Measurements from ENCODE around the gene FN3K. TPM values are rescaled to one million over a fixed set of nuclear protein-coding genes. Genes with fewer than 3 reads are reported as not detected.

FN3K gene
- polyA plus RNA-seq, 2 of the 4 experiments (the other 2 are of a cell fraction): 1.3 to 13.2 TPM

- ATAC-seq: peak; percentile 53 to 67
- no peak overlapping the region for H3K27ac ChIP-seq
- FAIRE-seq: no peak
Observed at GRCh38 chr17:82780971-82781893, 45.8 kb downstream of the FN3K start.

GRCh38 chr17:82781894-82782274 lies 46.5 kb downstream of the FN3K start:
- Histone ChIP-seq H3K9me3 (no peaks in the 10 kb centered on the region), H3K4me1 (no peaks in the 10 kb centered on the region), H3K4me2 (no peak overlapping the region), H3K4me3 (no peak overlapping the region), H3K27ac (no peak overlapping the region)
- WGBS (ENCODE audit: missing lambda C conversion rate): 24% methylated on average over 8 of the region's 8 CpGs
- FAIRE-seq: peak; percentile 80
- CTCF ChIA-PET: interaction anchor here (0.6 to 20.7 kb wide), 52 partner anchors 10 to 431 kb away, joined by 3 to 450 read pairs (median 4); partner anchors contain the start of gene FN3KRP
- peak; percentile 72 to 99 for DNase-seq (ENCODE audit: low read depth in 1 of 2, low spot score in 1 of 2)
- ATAC-seq: peak; percentile 97 to 98
- POLR2A ChIA-PET: interaction anchor here (0.5 kb wide), 1 partner anchor 43 kb away, joined by 3 read pairs; no protein-coding TSS in a partner anchor
- TF ChIP-seq CBX2 (IDR thresholded peaks at IDR 0.05; ENCODE audit: borderline replicate concordance, low read depth) (no peak), POLR2A (IDR thresholded peaks at IDR 0.05; ENCODE audit: low read length) (no peak), RNF2 (IDR thresholded peaks at IDR 0.05; ENCODE audit: borderline replicate concordance, low read depth) (no peak), HEYL (CRISPR knock-in tag; IDR thresholded peaks at IDR 0.05) (no peak), HOXA7 (CRISPR knock-in tag; IDR thresholded peaks at IDR 0.05) (no peak), CBX8 (IDR thresholded peaks at IDR 0.05) (no peak), ZFP36 (IDR thresholded peaks at IDR 0.05; ENCODE audit: borderline replicate concordance, partially characterized antibody) (no peak), ZNF302 (CRISPR knock-in tag; IDR thresholded peaks at IDR 0.05) (no peak), FOXS1 (CRISPR knock-in tag; IDR thresholded peaks at IDR 0.05) (no peak), BCL3 (IDR thresholded peaks at IDR 0.05) (no peak), POLR2AphosphoS2 (conservative IDR thresholded peaks at IDR 0.05; ENCODE audit: low read length) (no peak), TFCP2L1 (CRISPR knock-in tag; IDR thresholded peaks at IDR 0.05) (no peak), NPAS2 (CRISPR knock-in tag; IDR thresholded peaks at IDR 0.05; ENCODE audit: borderline replicate concordance) (no peak), MAZ (IDR thresholded peaks at IDR 0.05; ENCODE audit: borderline replicate concordance, low read depth, low read length) (no peak), GATA3 (IDR thresholded peaks at IDR 0.05; ENCODE audit: borderline replicate concordance) (no peak), SMC3 (IDR thresholded peaks at IDR 0.05) (peak; percentile 94)

More at GRCh38 chr17:82780971-82781893, 45.8 kb downstream of the FN3K start:
- ChIA-PET POLR2A (interaction anchor here (0.5 kb wide), 1 partner anchor 42 kb away, joined by 3 read pairs; no protein-coding TSS in a partner anchor), CTCF (interaction anchor here (0.6 to 20.7 kb wide), 49 partner anchors 10 to 430 kb away, joined by 3 to 450 read pairs (median 4); partner anchors contain the start of gene FN3KRP)
- H3K4me3 ChIP-seq: no peak overlapping the region
- no peaks in the 10 kb centered on the region for H3K4me1 ChIP-seq
- TF ChIP-seq MAZ (IDR thresholded peaks at IDR 0.05; ENCODE audit: borderline replicate concordance, low read depth, low read length): no peak
- no peak for TF ChIP-seq HEYL (CRISPR knock-in tag; IDR thresholded peaks at IDR 0.05)
- TF ChIP-seq JUN (IDR thresholded peaks at IDR 0.05): no peak
- no peak for TF ChIP-seq E2F6 (IDR thresholded peaks at IDR 0.05; ENCODE audit: borderline replicate concordance, low read depth)
- TF ChIP-seq CBX8 (IDR thresholded peaks at IDR 0.05): no peak
- TF ChIP-seq TFCP2L1 (CRISPR knock-in tag; IDR thresholded peaks at IDR 0.05): no peak
- TF ChIP-seq CTCF (IDR thresholded peaks at IDR 0.05): no peak
- TF ChIP-seq NR3C1 (IDR thresholded peaks at IDR 0.05): no peak
- TF ChIP-seq FOXS1 (CRISPR knock-in tag; IDR thresholded peaks at IDR 0.05): no peak
- no peak for TF ChIP-seq HDAC2 (IDR thresholded peaks at IDR 0.05)
- TF ChIP-seq HOXB13 (CRISPR knock-in tag; IDR thresholded peaks at IDR 0.05; ENCODE audit: low read depth): no peak
- no peak for TF ChIP-seq ZNF302 (CRISPR knock-in tag; IDR thresholded peaks at IDR 0.05)
- TF ChIP-seq HMGXB4 (CRISPR knock-in tag; IDR thresholded peaks at IDR 0.05; ENCODE audit: borderline replicate concordance): no peak
- TF ChIP-seq NFE2L2 (conservative IDR thresholded peaks at IDR 0.05; ENCODE audit: low read length): no peak
- TF ChIP-seq RCOR1 (IDR thresholded peaks at IDR 0.05; ENCODE audit: low read depth, low read length): no peak
- no peak for TF ChIP-seq MAX (IDR thresholded peaks at IDR 0.05)
- no peaks in the 10 kb centered on the region for H3K9me3 ChIP-seq
- DNase-seq (ENCODE audit: low read depth in 1 of 2, low spot score in 1 of 2): peak in 1 of 2 experiments; percentile 34
- H3K4me2 ChIP-seq: no peak overlapping the region
- WGBS (ENCODE audit: missing lambda C conversion rate): 78% methylated on average over 22 of the region's 27 CpGs
